Measurements from ENCODE around the gene NOL4L.

The NOL4L gene

GRCh38 chr20:32522526-32522775, 62.7 kb downstream of the NOL4L start:
- Mint-ChIP-seq H3K36me3 (ENCODE audit: low read depth) (no peaks in the 10 kb centered on the region), H3K9me3 (no peaks in the 10 kb centered on the region), H3K4me3 (no peak overlapping the region), H3K27me3 (ENCODE audit: low read depth, poor library complexity) (peaks cover 4% of the 10 kb centered on the region), H3K4me1 (peaks cover 79% of the 10 kb centered on the region), H3K27ac (no peak overlapping the region)
- TF ChIP-seq CTCF (IDR thresholded peaks at IDR 0.05) = no peak
- no peak for DNase-seq

- H3K9me3 Mint-ChIP-seq = no peaks in the 10 kb centered on the region
- H3K27ac Mint-ChIP-seq = no peak overlapping the region
- peak; percentile 76 for TF ChIP-seq CTCF (IDR thresholded peaks at IDR 0.05)
- H3K27me3 Mint-ChIP-seq (ENCODE audit: low read depth, poor library complexity) = peaks cover 4% of the 10 kb centered on the region
- H3K4me1 Mint-ChIP-seq = peaks cover 79% of the 10 kb centered on the region
- peak; percentile 89 for DNase-seq
- H3K36me3 Mint-ChIP-seq (ENCODE audit: low read depth) = no peaks in the 10 kb centered on the region
- no peak overlapping the region for H3K4me3 Mint-ChIP-seq
Measured at GRCh38 chr20:32521780-32522525, 63.2 kb downstream of the NOL4L start.

GRCh38 chr20:32520927-32521203, 64.3 kb downstream of the NOL4L start:
- Mint-ChIP-seq H3K27ac (no peak overlapping the region), H3K36me3 (ENCODE audit: low read depth) (peaks cover 9% of the 10 kb centered on the region), H3K4me1 (peaks cover 84% of the 10 kb centered on the region), H3K27me3 (ENCODE audit: low read depth, poor library complexity) (peaks cover 4% of the 10 kb centered on the region), H3K9me3 (no peaks in the 10 kb centered on the region), H3K4me3 (peak overlapping the region; percentile 39)
- DNase-seq = no peak
- TF ChIP-seq CTCF (IDR thresholded peaks at IDR 0.05) = no peak

- DNase-seq = no peak
- Mint-ChIP-seq H3K9me3 (no peaks in the 10 kb centered on the region), H3K4me3 (no peak overlapping the region), H3K27me3 (ENCODE audit: low read depth, poor library complexity) (peaks cover 6% of the 10 kb centered on the region), H3K27ac (no peak overlapping the region), H3K4me1 (peaks cover 96% of the 10 kb centered on the region), H3K36me3 (ENCODE audit: low read depth) (peaks cover 24% of the 10 kb centered on the region)
- no peak for TF ChIP-seq CTCF (IDR thresholded peaks at IDR 0.05)
Measured at GRCh38 chr20:32519381-32519730, 65.8 kb downstream of the NOL4L start.

GRCh38 chr20:32518593-32519380, 66.3 kb downstream of the NOL4L start:
- DNase-seq = no peak
- no peaks in the 10 kb centered on the region for H3K9me3 Mint-ChIP-seq
- no peak overlapping the region for H3K27ac Mint-ChIP-seq
- H3K4me3 Mint-ChIP-seq = no peak overlapping the region
- H3K27me3 Mint-ChIP-seq (ENCODE audit: low read depth, poor library complexity) = peaks cover 6% of the 10 kb centered on the region
- peaks cover 90% of the 10 kb centered on the region for H3K4me1 Mint-ChIP-seq
- TF ChIP-seq CTCF (IDR thresholded peaks at IDR 0.05) = no peak
- peaks cover 29% of the 10 kb centered on the region for H3K36me3 Mint-ChIP-seq (ENCODE audit: low read depth)

Measured in nephron progenitor cell (in vitro differentiated cells).